ENCODE measurements around the gene ACER3. TPM values are rescaled to one million over a fixed set of nuclear protein-coding genes. Genes with fewer than 3 reads are reported as not detected.

Gene ACER3
- total RNA-seq, 4 donors from 2014 or later, result 1.1 to 3.4 (median 2.6) TPM

DNA sequence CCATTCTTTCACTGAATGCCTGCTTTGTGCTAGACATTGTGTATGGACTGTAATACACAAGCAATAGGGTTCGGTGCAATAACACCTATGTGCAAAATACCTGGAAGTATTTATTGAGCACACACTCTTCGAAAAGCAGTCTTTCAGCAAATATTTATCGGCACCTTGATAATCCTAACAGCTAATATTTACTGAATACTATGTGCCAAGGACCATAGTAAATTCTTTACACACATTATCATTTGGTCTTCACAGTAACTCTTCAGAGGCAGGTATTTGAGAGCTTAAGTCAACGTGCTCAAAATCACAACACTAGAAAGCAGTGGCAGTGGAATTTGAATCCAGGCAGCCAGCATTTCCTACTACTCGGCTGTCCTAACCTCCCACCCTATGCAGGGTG lies 175.7 kb downstream of the ACER3 start:
- Histone ChIP-seq H3K27ac (no peak overlapping the region), H3K27me3 (peaks cover 30 to 40% (median 31%) of the 10 kb centered on the region in 3 donors), H3K4me1 (peaks cover 0 to 6% of the 10 kb centered on the region in 2 donors), H3K9me3 (no peaks in the 10 kb centered on the region), H3K36me3 (no peaks in the 10 kb centered on the region), H3K4me3 (no peak overlapping the region)
- in situ Hi-C loops (cut with MboI; ENCODE audit: low sequenced_read_pairs in 4 of 4) (no loop called here), intact Hi-C loops (cut with DNase I; ENCODE audit: low total_unique reads) (no loop called here)
- TF ChIP-seq, protein P1, sequence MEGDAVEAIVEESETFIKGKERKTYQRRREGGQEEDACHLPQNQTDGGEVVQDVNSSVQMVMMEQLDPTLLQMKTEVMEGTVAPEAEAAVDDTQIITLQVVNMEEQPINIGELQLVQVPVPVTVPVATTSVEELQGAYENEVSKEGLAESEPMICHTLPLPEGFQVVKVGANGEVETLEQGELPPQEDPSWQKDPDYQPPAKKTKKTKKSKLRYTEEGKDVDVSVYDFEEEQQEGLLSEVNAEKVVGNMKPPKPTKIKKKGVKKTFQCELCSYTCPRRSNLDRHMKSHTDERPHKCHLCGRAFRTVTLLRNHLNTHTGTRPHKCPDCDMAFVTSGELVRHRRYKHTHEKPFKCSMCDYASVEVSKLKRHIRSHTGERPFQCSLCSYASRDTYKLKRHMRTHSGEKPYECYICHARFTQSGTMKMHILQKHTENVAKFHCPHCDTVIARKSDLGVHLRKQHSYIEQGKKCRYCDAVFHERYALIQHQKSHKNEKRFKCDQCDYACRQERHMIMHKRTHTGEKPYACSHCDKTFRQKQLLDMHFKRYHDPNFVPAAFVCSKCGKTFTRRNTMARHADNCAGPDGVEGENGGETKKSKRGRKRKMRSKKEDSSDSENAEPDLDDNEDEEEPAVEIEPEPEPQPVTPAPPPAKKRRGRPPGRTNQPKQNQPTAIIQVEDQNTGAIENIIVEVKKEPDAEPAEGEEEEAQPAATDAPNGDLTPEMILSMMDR (IDR thresholded peaks at IDR 0.05 in 4 of 5, conservative IDR thresholded peaks at IDR 0.05 in 1 of 5), result no peak
- no peak for TF ChIP-seq POLR2A (IDR thresholded peaks at IDR 0.05)
- DNase-seq (no peak), ATAC-seq (no peak)

DNA sequence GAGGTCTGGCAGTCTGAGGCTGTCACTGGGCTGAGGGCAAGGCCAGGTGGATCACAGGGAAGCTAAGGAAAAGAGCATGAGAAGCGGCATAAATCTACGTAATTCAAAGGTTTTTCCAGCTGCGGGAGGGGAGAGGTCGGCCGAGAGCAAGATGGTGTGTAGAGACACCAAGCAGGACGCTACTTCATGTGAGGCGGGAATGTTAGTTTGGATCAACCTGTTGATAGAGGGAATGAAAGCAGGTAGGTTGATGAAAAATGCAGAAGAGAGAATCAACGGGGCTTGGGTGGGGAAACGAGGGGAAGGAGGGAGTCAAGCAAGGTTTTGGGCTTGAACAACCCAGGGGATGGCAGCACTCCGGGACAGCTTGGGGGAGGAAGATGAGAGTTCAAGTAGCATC lies 176.3 kb downstream of the ACER3 start:
- in situ Hi-C loops (cut with MboI; ENCODE audit: low sequenced_read_pairs in 4 of 4), result no loop called here
- ATAC-seq (no peak), DNase-seq (no peak)
- Histone ChIP-seq H3K27me3 (peaks cover 31 to 40% (median 32%) of the 10 kb centered on the region in 3 donors), H3K27ac (no peak overlapping the region), H3K4me3 (no peak overlapping the region), H3K4me1 (peaks cover 0 to 6% of the 10 kb centered on the region in 2 donors), H3K9me3 (no peaks in the 10 kb centered on the region), H3K36me3 (no peaks in the 10 kb centered on the region)
- TF ChIP-seq, protein P1 (IDR thresholded peaks at IDR 0.05 in 4 of 5, conservative IDR thresholded peaks at IDR 0.05 in 1 of 5), result no peak
- TF ChIP-seq POLR2A (IDR thresholded peaks at IDR 0.05), result no peak
- intact Hi-C loops (cut with DNase I; ENCODE audit: low total_unique reads), result no loop called here

DNA sequence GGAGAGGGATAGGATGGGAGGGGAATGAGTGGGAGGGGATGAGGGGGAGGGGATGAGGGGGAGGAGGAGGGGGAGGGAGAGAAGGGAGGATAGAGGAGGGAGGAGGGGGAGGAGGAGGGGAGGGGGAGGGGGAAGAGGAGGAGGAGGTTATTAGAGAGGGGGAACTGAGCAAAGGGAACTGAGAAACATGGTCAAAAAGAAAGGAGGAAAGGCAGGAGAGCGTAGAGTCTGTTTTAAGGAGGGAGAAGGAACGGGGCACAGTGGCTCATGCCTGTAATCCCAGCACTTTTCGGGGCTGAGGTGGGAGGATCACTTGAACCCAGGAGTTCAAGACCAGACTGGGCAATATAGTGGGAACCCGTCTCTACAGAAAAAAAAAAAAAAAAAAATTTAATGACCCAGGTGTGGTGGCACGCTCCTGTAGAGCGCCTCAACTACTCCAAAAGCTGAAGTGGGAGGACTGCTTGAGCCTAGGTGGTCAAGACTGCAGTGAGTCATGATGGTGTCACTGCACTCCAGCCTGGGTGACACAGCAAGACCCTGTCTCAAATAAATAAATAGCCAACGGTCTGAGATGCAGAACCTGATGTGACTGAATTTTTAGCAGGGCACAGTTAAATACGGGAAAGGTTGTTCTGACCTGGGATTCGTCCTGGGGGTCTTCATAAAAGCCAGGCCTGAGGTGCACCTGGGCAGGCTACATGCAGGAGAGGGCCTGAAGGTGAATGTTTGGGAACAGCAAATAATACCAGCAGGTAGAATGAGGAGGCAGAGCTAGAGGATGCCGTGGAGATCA lies 177.5 kb downstream of the ACER3 start:
- in situ Hi-C loops (cut with MboI; ENCODE audit: low sequenced_read_pairs in 4 of 4), result no loop called here
- Histone ChIP-seq H3K27ac (no peak overlapping the region), H3K36me3 (no peaks in the 10 kb centered on the region), H3K9me3 (no peaks in the 10 kb centered on the region), H3K27me3 (peaks cover 31 to 43% (median 32%) of the 10 kb centered on the region in 3 donors), H3K4me1 (peaks cover 0 to 6% of the 10 kb centered on the region in 2 donors), H3K4me3 (no peak overlapping the region)
- intact Hi-C loops (cut with DNase I; ENCODE audit: low total_unique reads), result no loop called here
- no peak for DNase-seq
- TF ChIP-seq POLR2A (IDR thresholded peaks at IDR 0.05), result no peak
- TF ChIP-seq, protein P1 (IDR thresholded peaks at IDR 0.05 in 4 of 5, conservative IDR thresholded peaks at IDR 0.05 in 1 of 5), result no peak
- ATAC-seq, result no peak

DNA sequence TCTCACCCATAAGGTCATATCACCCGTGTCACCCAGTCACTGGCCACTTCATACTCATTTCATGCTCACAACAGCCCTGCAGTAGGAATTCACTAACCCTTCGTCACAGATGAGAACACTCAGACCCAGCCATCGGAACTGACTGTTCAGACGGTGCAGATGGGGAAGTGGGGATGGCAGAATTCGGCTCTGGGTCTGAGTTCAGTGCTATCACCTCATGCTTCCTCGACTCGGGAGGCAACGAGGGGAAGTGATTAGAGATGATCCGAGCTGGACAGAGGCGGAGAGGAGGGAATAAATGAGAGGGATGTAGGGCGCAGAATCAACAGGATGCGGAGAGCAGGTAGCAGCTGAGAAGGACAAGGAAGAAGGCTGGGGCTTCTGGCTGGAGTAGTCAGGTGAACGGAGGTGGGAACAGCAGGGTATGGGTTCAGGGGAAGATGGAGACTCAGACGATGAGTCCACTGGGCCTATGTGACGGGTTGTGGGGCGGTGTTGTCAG lies 178.2 kb downstream of the ACER3 start:
- DNase-seq (no peak), ATAC-seq (no peak)
- H3K27ac ChIP-seq, result no peak overlapping the region
- TF ChIP-seq, protein P1 (IDR thresholded peaks at IDR 0.05 in 4 of 5, conservative IDR thresholded peaks at IDR 0.05 in 1 of 5), result no peak
- no peak for TF ChIP-seq POLR2A (IDR thresholded peaks at IDR 0.05)
- no peaks in the 10 kb centered on the region for H3K9me3 ChIP-seq
- peaks cover 31 to 43% (median 32%) of the 10 kb centered on the region in 3 donors for H3K27me3 ChIP-seq
- no peaks in the 10 kb centered on the region for H3K36me3 ChIP-seq
- no peak overlapping the region for H3K4me3 ChIP-seq
- H3K4me1 ChIP-seq, result peaks cover 0 to 6% of the 10 kb centered on the region in 2 donors
- in situ Hi-C loops (cut with MboI; ENCODE audit: low sequenced_read_pairs in 4 of 4) (no loop called here), intact Hi-C loops (cut with DNase I; ENCODE audit: low total_unique reads) (no loop called here)
